Measurements from ENCODE around the gene PIK3CB.
A peak's percentile ranks its signal among the peaks of the same experiment; 100 is the strongest.

Gene PIK3CB

GRCh38 chr3:138775254-138775595, 59.5 kb downstream of the PIK3CB start:
- TF ChIP-seq TAF1 (IDR thresholded peaks at IDR 0.05; ENCODE audit: low read depth) = no peak
- no peak for TF ChIP-seq CREB1 (IDR thresholded peaks at IDR 0.05; ENCODE audit: low read depth)
- TF ChIP-seq EP300 (IDR thresholded peaks at IDR 0.05; ENCODE audit: borderline replicate concordance) = no peak
- TF ChIP-seq FOXM1 (IDR thresholded peaks at IDR 0.05; ENCODE audit: borderline replicate concordance, low read depth) = no peak
- TF ChIP-seq NFIC (IDR thresholded peaks at IDR 0.05) = no peak
- TF ChIP-seq ZBTB7A (IDR thresholded peaks at IDR 0.05; ENCODE audit: low read depth) = no peak
- TF ChIP-seq TCF12 (IDR thresholded peaks at IDR 0.05; ENCODE audit: low read depth) = no peak
- TF ChIP-seq RAD21 (IDR thresholded peaks at IDR 0.05; ENCODE audit: low read depth) = no peak
- no peak for TF ChIP-seq YY1 (IDR thresholded peaks at IDR 0.05; ENCODE audit: low read depth)
- TF ChIP-seq REST (IDR thresholded peaks at IDR 0.05; ENCODE audit: low read depth) = no peak
- no peak for TF ChIP-seq MAX (IDR thresholded peaks at IDR 0.05)
- TF ChIP-seq TEAD4 (IDR thresholded peaks at IDR 0.05) = no peak
- no peak for TF ChIP-seq EGR1 (IDR thresholded peaks at IDR 0.05)
- no peak for TF ChIP-seq CEBPB (IDR thresholded peaks at IDR 0.05)
- TF ChIP-seq USF1 (IDR thresholded peaks at IDR 0.05) = no peak

GRCh38 chr3:138774529-138775253, 60.0 kb downstream of the PIK3CB start:
- TF ChIP-seq MAX (IDR thresholded peaks at IDR 0.05) = peak; percentile 26; the same call in 1 of the 2 replicates
- TF ChIP-seq REST (IDR thresholded peaks at IDR 0.05; ENCODE audit: low read depth) = no peak
- TF ChIP-seq EP300 (IDR thresholded peaks at IDR 0.05; ENCODE audit: borderline replicate concordance) = no peak
- TF ChIP-seq TEAD4 (IDR thresholded peaks at IDR 0.05) = no peak
- peak; percentile 77 for TF ChIP-seq NFIC (IDR thresholded peaks at IDR 0.05)
- peak; percentile 24; the same call in 1 of the 2 replicates for TF ChIP-seq RAD21 (IDR thresholded peaks at IDR 0.05; ENCODE audit: low read depth)
- no peak for TF ChIP-seq USF1 (IDR thresholded peaks at IDR 0.05)
- 0 out of 2 replicates have a peak, but pooled peaks have one; percentile 28 for TF ChIP-seq TCF12 (IDR thresholded peaks at IDR 0.05; ENCODE audit: low read depth)
- no peak for TF ChIP-seq CREB1 (IDR thresholded peaks at IDR 0.05; ENCODE audit: low read depth)
- TF ChIP-seq TAF1 (IDR thresholded peaks at IDR 0.05; ENCODE audit: low read depth) = no peak
- no peak for TF ChIP-seq ZBTB7A (IDR thresholded peaks at IDR 0.05; ENCODE audit: low read depth)

GRCh38 chr3:138771585-138771984, 63.1 kb downstream of the PIK3CB start:
- TF ChIP-seq YY1 (IDR thresholded peaks at IDR 0.05; ENCODE audit: low read depth) (no peak), NFIC (IDR thresholded peaks at IDR 0.05) (no peak), TCF12 (IDR thresholded peaks at IDR 0.05; ENCODE audit: low read depth) (no peak), EP300 (IDR thresholded peaks at IDR 0.05; ENCODE audit: borderline replicate concordance) (no peak), EGR1 (IDR thresholded peaks at IDR 0.05) (no peak), FOXM1 (IDR thresholded peaks at IDR 0.05; ENCODE audit: borderline replicate concordance, low read depth) (no peak), USF1 (IDR thresholded peaks at IDR 0.05) (no peak), CREB1 (IDR thresholded peaks at IDR 0.05; ENCODE audit: low read depth) (no peak), REST (IDR thresholded peaks at IDR 0.05; ENCODE audit: low read depth) (no peak), CEBPB (IDR thresholded peaks at IDR 0.05) (no peak), TAF1 (IDR thresholded peaks at IDR 0.05; ENCODE audit: low read depth) (no peak), RAD21 (IDR thresholded peaks at IDR 0.05; ENCODE audit: low read depth) (no peak)

- TF ChIP-seq TAF1 (IDR thresholded peaks at IDR 0.05; ENCODE audit: low read depth) (no peak), YY1 (IDR thresholded peaks at IDR 0.05; ENCODE audit: low read depth) (no peak), CREB1 (IDR thresholded peaks at IDR 0.05; ENCODE audit: low read depth) (no peak), REST (IDR thresholded peaks at IDR 0.05; ENCODE audit: low read depth) (no peak), RAD21 (IDR thresholded peaks at IDR 0.05; ENCODE audit: low read depth) (no peak), MAX (IDR thresholded peaks at IDR 0.05) (no peak)
Measured at GRCh38 chr3:138769616-138770015, 65.1 kb downstream of the PIK3CB start.

Data from Ishikawa (cell line).